ENCODE measurements around the gene NECTIN2.
"Not testable (repeated sequence)": the region's sequence is repeated elsewhere in the genome, so short reads cannot be mapped to it uniquely, and the experiment has no call there.

NECTIN2 gene

DNA sequence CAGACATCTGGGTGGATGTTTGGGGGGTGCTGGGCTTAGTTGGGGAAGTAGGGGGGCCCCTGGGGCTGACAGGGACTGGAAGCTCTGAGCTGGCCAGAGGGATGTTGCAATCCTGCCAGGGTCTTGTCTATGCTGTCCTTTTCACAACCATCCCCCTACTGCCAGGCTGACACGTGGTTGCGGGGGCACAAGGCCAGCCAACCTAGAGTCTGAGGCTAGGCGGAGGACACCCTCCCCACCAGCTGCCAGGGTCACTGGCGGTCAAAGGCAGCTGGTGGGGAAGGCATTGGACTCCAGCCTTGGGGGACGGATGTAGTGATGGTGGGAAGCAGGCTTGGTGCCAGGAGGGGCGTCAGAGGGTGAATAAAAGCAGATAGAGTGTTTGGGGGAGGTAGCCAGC, 66.8 kb downstream of the NECTIN2 start:
- H3K4me3 ChIP-seq (replicated peaks; ENCODE audit: low read depth, low read length): no peak overlapping the region
- TF ChIP-seq, protein P1, sequence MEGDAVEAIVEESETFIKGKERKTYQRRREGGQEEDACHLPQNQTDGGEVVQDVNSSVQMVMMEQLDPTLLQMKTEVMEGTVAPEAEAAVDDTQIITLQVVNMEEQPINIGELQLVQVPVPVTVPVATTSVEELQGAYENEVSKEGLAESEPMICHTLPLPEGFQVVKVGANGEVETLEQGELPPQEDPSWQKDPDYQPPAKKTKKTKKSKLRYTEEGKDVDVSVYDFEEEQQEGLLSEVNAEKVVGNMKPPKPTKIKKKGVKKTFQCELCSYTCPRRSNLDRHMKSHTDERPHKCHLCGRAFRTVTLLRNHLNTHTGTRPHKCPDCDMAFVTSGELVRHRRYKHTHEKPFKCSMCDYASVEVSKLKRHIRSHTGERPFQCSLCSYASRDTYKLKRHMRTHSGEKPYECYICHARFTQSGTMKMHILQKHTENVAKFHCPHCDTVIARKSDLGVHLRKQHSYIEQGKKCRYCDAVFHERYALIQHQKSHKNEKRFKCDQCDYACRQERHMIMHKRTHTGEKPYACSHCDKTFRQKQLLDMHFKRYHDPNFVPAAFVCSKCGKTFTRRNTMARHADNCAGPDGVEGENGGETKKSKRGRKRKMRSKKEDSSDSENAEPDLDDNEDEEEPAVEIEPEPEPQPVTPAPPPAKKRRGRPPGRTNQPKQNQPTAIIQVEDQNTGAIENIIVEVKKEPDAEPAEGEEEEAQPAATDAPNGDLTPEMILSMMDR (IDR thresholded peaks at IDR 0.05; ENCODE audit: low read length, missing control alignments): no peak
- peak; percentile 37 for DNase-seq (ENCODE audit: low read depth)

DNA sequence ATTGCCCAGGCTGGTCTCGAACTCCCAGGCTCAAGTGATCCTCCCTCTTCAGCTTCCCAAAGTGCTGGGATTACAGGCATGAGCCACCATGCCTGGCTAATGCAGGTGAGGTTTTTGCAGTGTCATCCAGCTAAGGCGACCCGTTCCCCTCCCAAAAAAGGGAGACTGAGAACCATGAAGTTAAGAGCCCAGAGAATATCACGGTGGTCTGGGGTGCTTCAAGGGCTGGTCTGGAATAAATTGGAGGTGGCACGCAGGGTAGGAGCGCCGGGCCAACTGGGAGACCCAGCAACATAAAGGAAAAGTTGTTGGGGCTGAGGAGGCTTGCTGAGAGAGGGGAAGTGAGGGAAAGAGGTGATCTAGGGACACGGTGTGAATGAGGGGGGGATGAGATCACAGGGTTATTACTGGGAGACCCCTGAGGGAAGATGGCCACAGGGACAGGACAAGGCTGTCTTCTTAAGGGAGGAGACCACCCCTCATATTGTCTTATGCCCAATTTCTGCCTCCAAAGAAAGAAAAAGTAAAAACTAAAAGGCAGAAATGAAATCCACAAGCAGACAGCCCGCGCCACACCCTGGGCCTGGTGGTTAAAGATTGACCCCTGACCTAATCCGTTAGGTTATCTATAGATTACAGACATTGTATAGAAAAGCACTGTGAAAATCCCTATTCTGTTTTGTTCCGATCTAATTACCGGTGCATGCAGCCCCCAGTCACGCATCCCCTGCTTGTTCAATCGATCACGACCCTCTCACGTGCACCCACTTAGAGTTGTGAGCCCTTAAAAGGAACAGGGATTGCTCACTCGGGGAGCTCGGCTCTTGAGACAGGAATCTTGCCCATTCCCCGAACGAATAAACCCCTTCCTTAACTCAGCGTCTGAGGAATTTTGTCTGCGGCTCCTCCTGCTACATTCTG, 67.7 kb downstream of the NECTIN2 start:
- not testable (repeated sequence) for DNase-seq (ENCODE audit: low read depth); H3K4me3 ChIP-seq (replicated peaks; ENCODE audit: low read depth, low read length)

DNA sequence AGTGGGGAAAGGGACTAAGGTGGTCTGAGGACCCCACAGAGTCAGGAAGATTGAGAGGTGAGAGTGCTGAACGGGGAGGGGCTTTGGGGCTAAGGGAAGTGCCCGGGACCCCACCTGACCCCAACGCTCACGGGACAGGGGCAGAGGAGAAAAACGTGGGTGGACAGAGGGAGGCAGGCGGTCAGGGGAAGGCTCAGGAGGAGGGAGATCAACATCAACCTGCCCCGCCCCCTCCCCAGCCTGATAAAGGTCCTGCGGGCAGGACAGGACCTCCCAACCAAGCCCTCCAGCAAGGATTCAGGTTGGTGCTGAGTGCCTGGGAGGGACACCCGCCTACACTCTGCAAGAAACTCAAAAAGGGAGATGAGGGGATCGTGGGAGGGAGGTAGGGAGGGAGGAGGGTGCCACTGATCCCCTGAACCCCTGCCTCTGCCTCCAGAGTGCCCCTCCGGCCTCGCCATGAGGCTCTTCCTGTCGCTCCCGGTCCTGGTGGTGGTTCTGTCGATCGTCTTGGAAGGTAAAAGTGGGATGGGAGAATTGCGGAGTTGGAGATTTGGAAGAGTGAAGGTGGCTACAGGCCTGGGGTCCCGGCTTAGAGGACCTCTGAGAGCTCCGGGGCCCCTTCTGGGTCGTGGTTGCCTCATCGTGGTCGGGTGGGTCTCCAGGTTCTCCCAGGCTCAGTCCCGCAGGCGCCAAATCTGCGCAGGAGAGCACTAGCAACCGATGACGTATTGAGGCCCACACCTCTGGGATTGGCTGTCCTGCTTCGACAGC, 68.5 kb downstream of the NECTIN2 start, which contains the start of gene APOC1:
Gene APOC1 (plus strand): TSS at position 176 of the 774 bp plus-strand sequence. CDS start 284 bp downstream, at position 460.
- DNase-seq (ENCODE audit: low read depth): peak; percentile 79
- H3K4me3 ChIP-seq (replicated peaks; ENCODE audit: low read depth, low read length): peak within 1 kb of the TSS; percentile 58

DNA sequence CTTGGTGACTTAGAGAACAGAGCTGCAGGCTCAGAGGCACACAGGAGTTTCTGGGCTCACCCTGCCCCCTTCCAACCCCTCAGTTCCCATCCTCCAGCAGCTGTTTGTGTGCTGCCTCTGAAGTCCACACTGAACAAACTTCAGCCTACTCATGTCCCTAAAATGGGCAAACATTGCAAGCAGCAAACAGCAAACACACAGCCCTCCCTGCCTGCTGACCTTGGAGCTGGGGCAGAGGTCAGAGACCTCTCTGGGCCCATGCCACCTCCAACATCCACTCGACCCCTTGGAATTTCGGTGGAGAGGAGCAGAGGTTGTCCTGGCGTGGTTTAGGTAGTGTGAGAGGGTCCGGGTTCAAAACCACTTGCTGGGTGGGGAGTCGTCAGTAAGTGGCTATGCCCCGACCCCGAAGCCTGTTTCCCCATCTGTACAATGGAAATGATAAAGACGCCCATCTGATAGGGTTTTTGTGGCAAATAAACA, 78.2 kb downstream of the NECTIN2 start:
- TF ChIP-seq, protein P1 (IDR thresholded peaks at IDR 0.05; ENCODE audit: low read length, missing control alignments): no peak

DNA sequence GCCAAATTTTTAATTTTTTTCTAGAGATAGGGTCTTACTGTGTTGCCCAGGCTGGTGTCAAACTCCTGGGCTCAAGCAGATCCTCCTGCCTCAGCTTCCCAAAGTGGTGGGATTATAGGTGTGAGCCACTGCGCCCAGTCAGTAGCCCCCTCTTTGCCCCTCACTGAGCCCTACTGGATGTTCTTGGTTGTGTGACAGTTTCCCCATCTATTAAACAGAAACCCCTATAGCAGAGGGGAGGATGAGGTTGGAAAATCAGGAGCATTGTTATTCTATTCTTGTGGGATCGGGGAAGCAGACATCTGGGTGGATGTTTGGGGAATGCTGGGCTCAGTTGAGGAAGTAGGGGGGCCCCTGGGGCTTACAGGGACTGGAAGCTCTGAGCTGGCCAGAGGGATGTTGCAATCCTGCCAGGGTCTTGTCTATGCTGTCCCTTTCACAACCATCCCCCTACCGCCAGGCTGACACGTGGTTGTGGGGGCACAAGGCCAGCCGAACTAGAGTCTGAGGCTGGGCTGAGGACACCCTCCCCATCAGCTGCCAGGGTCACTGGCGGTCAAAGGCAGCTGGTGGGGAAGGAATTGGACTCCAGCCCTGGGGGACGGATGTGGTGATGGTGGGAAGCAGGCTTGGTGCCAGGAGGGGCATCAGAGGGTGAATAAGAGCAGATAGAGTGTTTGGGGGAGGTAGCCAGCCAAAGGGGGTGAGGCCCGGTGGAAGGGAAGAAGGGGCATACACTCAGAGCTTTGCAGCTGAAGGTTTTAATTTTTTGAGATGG, 79.2 kb downstream of the NECTIN2 start:
- H3K4me3 ChIP-seq (replicated peaks; ENCODE audit: low read depth, low read length): no peak overlapping the region
- TF ChIP-seq, protein P1 (IDR thresholded peaks at IDR 0.05; ENCODE audit: low read length, missing control alignments): no peak
- DNase-seq (ENCODE audit: low read depth): peak; percentile 88

More for the DNA sequence above, 78.2 kb downstream of the NECTIN2 start:
- no peak for DNase-seq (ENCODE audit: low read depth)
- no peak overlapping the region for H3K4me3 ChIP-seq (replicated peaks; ENCODE audit: low read depth, low read length)

DNA sequence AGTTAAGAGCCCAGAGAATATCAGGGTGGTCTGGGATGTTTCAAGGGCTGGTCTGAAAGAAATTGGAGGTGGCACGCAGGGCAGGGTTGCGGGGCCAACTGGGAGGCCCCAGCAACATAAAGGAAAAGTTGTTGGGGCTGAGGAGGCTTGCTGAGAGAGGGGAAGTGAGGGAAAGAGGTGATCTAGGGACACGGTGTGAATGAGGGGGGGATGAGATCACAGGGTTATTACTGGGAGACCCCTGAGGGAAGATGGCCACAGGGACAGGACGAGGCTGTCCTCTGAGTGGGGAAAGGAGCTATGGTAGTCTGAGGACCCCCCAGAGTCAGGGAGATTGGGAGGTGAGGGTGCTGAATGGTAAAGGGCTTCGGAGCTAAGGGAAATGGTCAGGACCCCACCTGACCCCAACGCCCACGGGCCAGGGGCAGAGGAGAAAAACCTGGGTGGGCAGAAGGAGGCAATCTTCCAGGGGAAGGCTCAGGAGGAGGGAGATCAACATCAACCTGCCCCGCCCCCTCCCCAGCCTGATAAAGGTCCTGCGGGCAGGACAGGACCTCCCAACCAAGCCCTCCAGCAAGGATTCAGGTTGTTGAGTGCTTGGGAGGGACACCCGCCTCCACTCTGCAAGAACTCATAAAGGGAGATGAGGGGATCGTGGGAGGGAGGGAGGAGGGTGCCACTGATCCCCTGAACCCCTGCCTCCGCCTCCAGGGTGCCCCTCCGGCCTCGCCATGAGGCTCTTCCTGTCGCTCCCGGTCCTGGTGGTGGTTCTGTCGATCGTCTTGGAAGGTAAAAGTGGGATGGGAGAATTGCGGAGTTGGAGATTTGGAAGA, 80.4 kb downstream of the NECTIN2 start:
- H3K4me3 ChIP-seq (replicated peaks; ENCODE audit: low read depth, low read length): peak overlapping the region; percentile 7
- not testable (repeated sequence) for DNase-seq (ENCODE audit: low read depth)

DNA sequence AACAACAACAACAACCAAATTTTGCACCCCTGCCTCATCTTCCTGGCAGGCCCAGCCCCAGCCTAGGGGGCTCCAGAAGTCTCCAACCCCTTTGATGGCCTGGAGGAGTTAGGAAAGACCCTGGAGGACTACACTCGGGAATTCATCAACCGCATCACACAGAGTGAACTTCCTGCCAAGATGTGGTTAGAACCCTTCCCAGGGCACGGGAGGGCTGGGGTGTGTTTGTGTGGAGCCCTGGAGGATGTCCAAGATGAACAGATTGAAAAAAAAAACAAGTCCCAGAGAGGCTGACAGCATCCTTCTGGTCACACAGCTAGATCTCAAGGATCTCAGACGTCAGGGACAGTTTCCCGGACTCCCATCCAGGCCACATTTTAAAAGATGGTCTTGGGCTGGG, 81.6 kb downstream of the NECTIN2 start:
- DNase-seq (ENCODE audit: low read depth): peak; percentile 84
- no peak overlapping the region for H3K4me3 ChIP-seq (replicated peaks; ENCODE audit: low read depth, low read length)
- TF ChIP-seq, protein P1 (IDR thresholded peaks at IDR 0.05; ENCODE audit: low read length, missing control alignments): no peak

Data from fibroblast of pulmonary artery (primary cell).